Testis (tissue), 2 donors: Measurements from ENCODE around the gene HLA-DQB1.

Experiments used
- POLR2A ChIP-seq: fragments of 450-650 bp; IDR thresholded peaks from one replicate; pipeline ENCODE4 v1.6.1; 2017; ENCODE audit warnings: antibody characterized with exemption, mild to moderate bottlenecking, moderate library complexity
- TF ChIP-seq, protein P1 (sequence below), 3 experiments: fragments of 450-650 bp in 2 of 3; fragments of 200-600 bp in 1 of 3; sonication (generic) in 1 of 3; IDR thresholded peaks; one replicate each; pipeline ENCODE4 v1.5.1; 2016 to 2019; ENCODE audit warnings: antibody characterized with exemption in 3 of 3, mild to moderate bottlenecking in 2 of 3, moderate library complexity in 1 of 3

DNA sequence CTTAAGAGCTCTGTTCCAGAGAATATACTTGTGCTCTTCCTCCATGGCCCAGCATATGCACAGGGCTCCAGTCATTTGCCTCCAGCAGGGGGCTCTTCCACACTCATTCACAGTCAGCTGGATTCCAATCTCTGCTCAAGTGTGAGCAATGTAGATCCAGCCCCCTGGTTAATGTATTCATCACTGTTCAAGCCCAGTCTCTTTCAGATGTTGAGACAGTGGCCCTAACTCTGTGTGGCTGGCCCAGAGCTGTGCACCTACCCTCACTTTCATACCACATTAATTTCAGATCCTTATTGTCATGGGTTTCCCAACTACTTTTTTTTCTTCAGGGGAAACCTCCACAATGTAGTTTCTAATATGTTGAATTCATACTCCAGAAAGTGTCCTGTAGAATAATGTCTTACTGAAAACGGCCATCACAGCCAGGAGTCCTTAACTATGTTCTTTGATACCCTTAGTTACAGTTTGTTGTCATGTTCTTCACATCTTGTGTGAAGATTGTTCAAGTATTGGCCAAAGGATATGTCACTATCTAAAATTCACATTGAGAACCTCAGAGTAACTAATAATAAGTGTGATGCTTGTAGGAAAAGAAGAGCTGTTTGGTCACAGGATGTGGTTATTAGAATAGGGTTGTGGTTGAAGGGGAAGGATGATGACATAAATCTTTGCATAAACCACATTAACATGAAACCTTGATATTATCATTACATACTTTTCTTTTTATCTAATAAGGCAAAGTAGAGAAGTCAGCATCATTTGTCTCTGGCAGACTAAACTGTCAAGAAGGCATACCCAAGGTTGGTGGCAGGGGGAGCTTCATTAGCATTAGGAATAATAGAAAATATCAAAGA, 43.7 kb downstream of the HLA-DQB1 start:
- TF ChIP-seq, protein P1, sequence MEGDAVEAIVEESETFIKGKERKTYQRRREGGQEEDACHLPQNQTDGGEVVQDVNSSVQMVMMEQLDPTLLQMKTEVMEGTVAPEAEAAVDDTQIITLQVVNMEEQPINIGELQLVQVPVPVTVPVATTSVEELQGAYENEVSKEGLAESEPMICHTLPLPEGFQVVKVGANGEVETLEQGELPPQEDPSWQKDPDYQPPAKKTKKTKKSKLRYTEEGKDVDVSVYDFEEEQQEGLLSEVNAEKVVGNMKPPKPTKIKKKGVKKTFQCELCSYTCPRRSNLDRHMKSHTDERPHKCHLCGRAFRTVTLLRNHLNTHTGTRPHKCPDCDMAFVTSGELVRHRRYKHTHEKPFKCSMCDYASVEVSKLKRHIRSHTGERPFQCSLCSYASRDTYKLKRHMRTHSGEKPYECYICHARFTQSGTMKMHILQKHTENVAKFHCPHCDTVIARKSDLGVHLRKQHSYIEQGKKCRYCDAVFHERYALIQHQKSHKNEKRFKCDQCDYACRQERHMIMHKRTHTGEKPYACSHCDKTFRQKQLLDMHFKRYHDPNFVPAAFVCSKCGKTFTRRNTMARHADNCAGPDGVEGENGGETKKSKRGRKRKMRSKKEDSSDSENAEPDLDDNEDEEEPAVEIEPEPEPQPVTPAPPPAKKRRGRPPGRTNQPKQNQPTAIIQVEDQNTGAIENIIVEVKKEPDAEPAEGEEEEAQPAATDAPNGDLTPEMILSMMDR (IDR thresholded peaks at IDR 0.05), result peak in 1 of 3 experiments; percentile 18
- TF ChIP-seq POLR2A, result no peak
